IMR-90 (cell line): ENCODE data around the gene RTN3. TPM values are rescaled to one million over a fixed set of nuclear protein-coding genes. Genes with fewer than 3 reads are reported as not detected.

ENCODE experiments used
- ATAC-seq: fragments of 200-7000 bp; cut with Tn5 transposase; 2 replicates; pipeline ENCODE4 v1.9.1; 2020; ENCODE audit warnings: low read depth, mild to moderate bottlenecking, moderate library complexity
- BruUV-seq: library from RNA; stranded (reverse); fragments of 400-500 nt; replicated peaks from 2 replicates; lab custom pipeline; 2021; lab: Mats Ljungman, UMichigan
- CTCF ChIA-PET: fragments of 300-600 bp; formaldehyde crosslinking; extraction: SDS; loops from one replicate; lab custom pipeline; 2021; ENCODE audit warnings: antibody characterized with exemption; lab: Yijun Ruan, JAX
- POLR2A ChIA-PET: fragments of 300-600 bp; sonication (Branson Sonifier 250); formaldehyde crosslinking; loops from one replicate; lab custom pipeline; 2022; ENCODE audit warnings: antibody characterized with exemption; ENCODE audit not compliant: unreplicated experiment; lab: Charles Lee
- DNase-seq: peaks from one replicate; pipeline ENCODE4 v3.0.0; 2013
- H2AFZ ChIP-seq: replicated peaks from 2 replicates; pipeline ENCODE3; 2013; ENCODE audit warnings: low read length, mild to moderate bottlenecking; ENCODE audit not compliant: poor library complexity
- H2AK5ac ChIP-seq: 2 replicates; pipeline ENCODE4 v1.6.1; 2013; ENCODE audit warnings: low read depth, low read length, inconsistent platforms
- H2AK9ac ChIP-seq: replicated peaks from 2 replicates; pipeline ENCODE3; 2013; ENCODE audit warnings: mild to moderate bottlenecking, low read depth, low read length, moderate library complexity; ENCODE audit not compliant: poor library complexity
- H2BK120ac ChIP-seq: 2 replicates; pipeline ENCODE4 v1.6.1; 2013; ENCODE audit warnings: low read depth, low read length, inconsistent platforms
- H2BK15ac ChIP-seq: 3 replicates; pipeline ENCODE4 v1.6.1; 2013; ENCODE audit warnings: low read depth, low read length, inconsistent platforms
- H2BK20ac ChIP-seq: 2 replicates; pipeline ENCODE4 v1.6.1; 2013; ENCODE audit warnings: low read depth, mild to moderate bottlenecking, inconsistent platforms, low read length, moderate library complexity
- H2BK5ac ChIP-seq: 2 replicates; pipeline ENCODE4 v1.6.1; 2013; ENCODE audit warnings: mild to moderate bottlenecking, low read depth, low read length, inconsistent platforms; ENCODE audit not compliant: poor library complexity, severe bottlenecking
- H3K14ac ChIP-seq: replicated peaks from 2 replicates; pipeline ENCODE4 v1.6.1; 2013; ENCODE audit warnings: low read depth, low read length, inconsistent platforms
- H3K18ac ChIP-seq: 2 replicates; pipeline ENCODE4 v1.6.1; 2013; ENCODE audit warnings: low read depth, low read length, control low read depth
- H3K23ac ChIP-seq: 2 replicates; pipeline ENCODE4 v1.6.1; 2013; ENCODE audit warnings: low read depth, low read length, inconsistent platforms
- H3K27ac ChIP-seq: 2 replicates; pipeline ENCODE4 v1.5.1; 2013; ENCODE audit warnings: mild to moderate bottlenecking, control low read depth, low read length; ENCODE audit not compliant: insufficient read depth
- H3K27me3 ChIP-seq: 2 replicates; pipeline ENCODE4 v1.6.1; 2013; ENCODE audit warnings: low read length; ENCODE audit not compliant: control insufficient read depth, insufficient read depth
- H3K36me3 ChIP-seq: 2 replicates; pipeline ENCODE4 v1.6.1; 2013; ENCODE audit warnings: low read length, mixed read lengths; ENCODE audit not compliant: control insufficient read depth, insufficient read depth
- H3K4ac ChIP-seq: 2 replicates; pipeline ENCODE4 v1.6.1; 2013; ENCODE audit warnings: low read depth, low read length, inconsistent platforms
- H3K4me1 ChIP-seq: 2 replicates; pipeline ENCODE4 v1.6.1; 2013; ENCODE audit warnings: low read length, mixed read lengths; ENCODE audit not compliant: control insufficient read depth, insufficient read depth
- H3K4me2 ChIP-seq: 2 replicates; pipeline ENCODE4 v1.6.1; 2013; ENCODE audit warnings: low read depth, mild to moderate bottlenecking, control low read depth, low read length, moderate library complexity
- H3K4me3 ChIP-seq: 2 replicates; pipeline ENCODE4 v1.5.1; 2013; ENCODE audit warnings: low read depth, mild to moderate bottlenecking, control low read depth, low read length, moderate library complexity; ENCODE audit not compliant: insufficient read depth
- H3K56ac ChIP-seq: 2 replicates; pipeline ENCODE4 v1.6.1; 2013; ENCODE audit warnings: low read length, inconsistent platforms; ENCODE audit not compliant: insufficient read depth; ENCODE audit errors: extremely low read depth
- H3K79me1 ChIP-seq, 2 experiments: 2 replicates each; pipeline ENCODE4 v1.6.1; 2013; ENCODE audit warnings: low read length in 2 of 2, inconsistent platforms in 1 of 2, low read depth in 1 of 2
- H3K9ac ChIP-seq: 2 replicates; pipeline ENCODE4 v1.6.1; 2013; ENCODE audit warnings: low read depth, low read length, control low read depth
- H3K9me1 ChIP-seq: 2 replicates; pipeline ENCODE4 v1.6.1; 2013; ENCODE audit warnings: low read length, inconsistent platforms; ENCODE audit not compliant: insufficient read depth
- H3K9me3 ChIP-seq: 2 replicates; pipeline ENCODE4 v1.6.1; 2013; ENCODE audit warnings: low read length; ENCODE audit not compliant: control insufficient read depth, insufficient read depth
- H4K20me1 ChIP-seq: 2 replicates; pipeline ENCODE4 v1.6.1; 2013; ENCODE audit warnings: low read length, inconsistent platforms; ENCODE audit not compliant: insufficient read depth
- H4K5ac ChIP-seq: 2 replicates; pipeline ENCODE4 v1.6.1; 2013; ENCODE audit warnings: mild to moderate bottlenecking, low read depth, low read length, control low read depth
- H4K8ac ChIP-seq, 2 experiments: 2 replicates each; pipeline ENCODE4 v1.6.1; 2013; ENCODE audit warnings: low read depth in 2 of 2, low read length in 2 of 2, control low read depth in 1 of 2, inconsistent platforms in 1 of 2
- H4K91ac ChIP-seq: 2 replicates; pipeline ENCODE4 v1.6.1; 2013; ENCODE audit warnings: low read depth, low read length, inconsistent platforms; ENCODE audit not compliant: insufficient read depth
- BHLHE40 ChIP-seq: fragments of 150-350 bp; IDR thresholded peaks from 2 replicates; pipeline ENCODE4 v1.6.1; 2016; ENCODE audit warnings: mild to moderate bottlenecking, low read depth, low read length
- CEBPB ChIP-seq: IDR thresholded peaks from 2 replicates; pipeline ENCODE4 v1.6.1; 2012; ENCODE audit warnings: low read depth, low read length, improper control_type of control experiment
- CTCF ChIP-seq: conservative IDR thresholded peaks from 2 replicates; pipeline ENCODE4 v1.5.1; 2012; ENCODE audit warnings: mild to moderate bottlenecking, low read depth, low read length, improper control_type of control experiment
- ELK1 ChIP-seq: fragments of 150-350 bp; IDR thresholded peaks from 2 replicates; pipeline ENCODE4 v1.6.1; 2016; ENCODE audit warnings: low read depth, mild to moderate bottlenecking, low read length, moderate library complexity, borderline replicate concordance
- FOS ChIP-seq: fragments of 150-350 bp; IDR thresholded peaks from 2 replicates; pipeline ENCODE4 v1.6.1; 2016; ENCODE audit warnings: low read depth, low read length
- MAFK ChIP-seq: IDR thresholded peaks from 2 replicates; pipeline ENCODE4 v1.6.1; 2012; ENCODE audit warnings: low read depth, low read length, improper control_type of control experiment
- MAZ ChIP-seq: IDR thresholded peaks from 2 replicates; pipeline ENCODE4 v1.6.1; 2012; ENCODE audit warnings: low read depth, mild to moderate bottlenecking, low read length, improper control_type of control experiment, moderate library complexity, borderline replicate concordance
- MXI1 ChIP-seq: IDR thresholded peaks from 2 replicates; pipeline ENCODE4 v1.6.1; 2012; ENCODE audit warnings: low read depth, mild to moderate bottlenecking, low read length, moderate library complexity, borderline replicate concordance
- POLR2A ChIP-seq: IDR thresholded peaks from 2 replicates; pipeline ENCODE4 v1.6.1; 2012; ENCODE audit warnings: mild to moderate bottlenecking, low read depth, low read length
- RAD21 ChIP-seq: IDR thresholded peaks from 2 replicates; pipeline ENCODE4 v1.6.1; 2012; ENCODE audit warnings: low read length, improper control_type of control experiment
- RCOR1 ChIP-seq: IDR thresholded peaks from 2 replicates; pipeline ENCODE4 v1.6.1; 2012; ENCODE audit warnings: mild to moderate bottlenecking, low read length, improper control_type of control experiment; ENCODE audit not compliant: insufficient replicate concordance
- RFX5 ChIP-seq: IDR thresholded peaks from 2 replicates; pipeline ENCODE4 v1.8.0; 2012; ENCODE audit warnings: low read depth, mild to moderate bottlenecking, low read length, moderate library complexity
- USF2 ChIP-seq: fragments of 150-350 bp; IDR thresholded peaks from 2 replicates; pipeline ENCODE4 v1.6.1; 2017; ENCODE audit warnings: mild to moderate bottlenecking, antibody characterized with exemption, low read length, low read depth
- WGBS, 2 experiments: methylation state at CpG; one replicate each; pipeline versions ENCODE4 v1.1.5 to v1.1.7; 2013; ENCODE audit warnings: missing lambda C conversion rate in 2 of 2; ENCODE audit not compliant: insufficient read length in 1 of 2; ENCODE audit errors: extremely low coverage in 2 of 2; 5-methylcytosine and 5-hydroxymethylcytosine counted together
- dilution Hi-C: fragments of 300-500 bp; cut with HindIII; formaldehyde crosslinking; loops from one replicate; pipeline ENCODE4 v1.14.3; 2018; ENCODE audit warnings: low sequenced_read_pairs; ENCODE audit not compliant: unreplicated experiment
- in situ Hi-C: fragments of 300-500 bp; cut with MboI; formaldehyde crosslinking; loops from 3 replicates; pipeline ENCODE4 v1.14.3; 2019; ENCODE audit warnings: low sequenced_read_pairs, inconsistent platforms, mixed read lengths
- intact Hi-C: fragments of 100-400 bp; cut with micrococcal nuclease; formaldehyde crosslinking; loops from 2 replicates; pipeline ENCODE4 v1.10.0; 2022
- polyA plus RNA-seq, 3 experiments: library from polyadenylated mRNA; depleted of rRNA; stranded (reverse); fragments of >200 nt; gene quantifications; 2 replicates each; pipeline ENCODE4 v1.2.3, GENCODE V29; 2012; ENCODE audit warnings: low replicate concordance in 1 of 3
- total RNA-seq: library from RNA; depleted of rRNA; stranded (reverse); fragments of >200 nt; gene quantifications from 2 replicates; pipeline ENCODE4 v1.2.3, GENCODE V29; 2012

The RTN3 gene
- total and polyA plus RNA-seq, 2 of the 4 experiments (the other 2 are of a cell fraction): 31.2 to 64.6 TPM

GRCh38 chr11:63719987-63720386 is 38.7 kb downstream of the RTN3 start:
- H3K27ac ChIP-seq: no peak overlapping the region
- no peak overlapping the region for H3K4me3 ChIP-seq
- no CpG with 5 or more reads among the region's 2 CpGs for WGBS, 2 experiments
- no peak overlapping the region for H3K4ac ChIP-seq
- dilution Hi-C loops: no loop called here
- H3K4me2 ChIP-seq: no peak overlapping the region
- DNase-seq (peak; percentile 63), ATAC-seq (no peak)
- no peak overlapping the region for H4K8ac ChIP-seq
- H4K91ac ChIP-seq: no peak overlapping the region
- TF ChIP-seq FOS (no peak), USF2 (no peak), ELK1 (no peak), MAZ (no peak), RAD21 (no peak), MAFK (no peak), RCOR1 (no peak), RFX5 (no peak), CEBPB (no peak), BHLHE40 (no peak), CTCF (no peak), MXI1 (no peak), POLR2A (no peak)
- H3K27me3 ChIP-seq: no peaks in the 10 kb centered on the region
- no peak overlapping the region for H2BK120ac ChIP-seq
- H2AK9ac ChIP-seq: no peak overlapping the region
- H3K18ac ChIP-seq: no peak overlapping the region
- H3K36me3 ChIP-seq: peaks cover 4% of the 10 kb centered on the region
- no peak overlapping the region for H2AK5ac ChIP-seq
- intact Hi-C loops: no loop called here
- no peaks in the 10 kb centered on the region for H3K9me3 ChIP-seq
- H2BK20ac ChIP-seq: no peak overlapping the region
- BruUV-seq: no TSS peak
- ChIA-PET CTCF (no interaction called here), POLR2A (no interaction called here)
- no peak overlapping the region for H2AFZ ChIP-seq
- in situ Hi-C loops: no loop called here
- peaks cover 4% of the 10 kb centered on the region; the same call in 1 of the 2 replicates for H4K20me1 ChIP-seq
- H3K4me1 ChIP-seq: no peaks in the 10 kb centered on the region; the same call in 1 of the 2 replicates
- H2BK15ac ChIP-seq: no peak overlapping the region
- peaks cover 16 to 46% of the 10 kb centered on the region in 2 experiments; a peak in 3 of 4 replicates for H3K79me1 ChIP-seq
- no peak overlapping the region for H3K56ac ChIP-seq
- 0 out of 2 replicates have a peak, but pooled peaks cover 3% of the 10 kb centered on the region for H3K9me1 ChIP-seq
- H2BK5ac ChIP-seq: no peak overlapping the region
- H3K23ac ChIP-seq: no peak overlapping the region
- no peak overlapping the region for H3K9ac ChIP-seq
- H3K14ac ChIP-seq: no peak overlapping the region
- H4K5ac ChIP-seq: no peak overlapping the region
